ENCODE data around the gene TMEM191B. TPM values are rescaled to one million over a fixed set of nuclear protein-coding genes. Genes with fewer than 3 reads are reported as not detected.
"Not testable (repeated sequence)": the region's sequence is repeated elsewhere in the genome, so short reads cannot be mapped to it uniquely, and the experiment has no call there.

TMEM191B gene
- total and polyA plus RNA-seq, 2 experiments from 2014 or later: 14.3 to 19.2 TPM

- not testable (repeated sequence) for H3K27me3 ChIP-seq; H3K4me3 ChIP-seq; H3K27ac ChIP-seq; DNase-seq (ENCODE audit: low read depth in 1 of 2, low spot score in 1 of 2); H3K9me3 ChIP-seq (ENCODE audit: low read depth); H3K4me1 ChIP-seq (ENCODE audit: low read depth); H3K36me3 ChIP-seq
Measured at GRCh38 chr22:18575686-18576085, 48.1 kb downstream of the TMEM191B start.

- H3K27ac ChIP-seq; H3K36me3 ChIP-seq; H3K4me1 ChIP-seq (ENCODE audit: low read depth); H3K4me3 ChIP-seq; DNase-seq (ENCODE audit: low read depth in 1 of 2, low spot score in 1 of 2); H3K27me3 ChIP-seq; H3K9me3 ChIP-seq (ENCODE audit: low read depth): not testable (repeated sequence)
Measured at GRCh38 chr22:18577090-18577818, 49.7 kb downstream of the TMEM191B start.

GRCh38 chr22:18577847-18578246 is 50.2 kb downstream of the TMEM191B start:
- DNase-seq (ENCODE audit: low read depth in 1 of 2, low spot score in 1 of 2): peak in 1 of 2 donors; percentile 56
- not testable (repeated sequence) for H3K4me1 ChIP-seq (ENCODE audit: low read depth); H3K9me3 ChIP-seq (ENCODE audit: low read depth); H3K36me3 ChIP-seq; H3K27me3 ChIP-seq; H3K27ac ChIP-seq
- H3K4me3 ChIP-seq: peak overlapping the region; percentile 15

Other genes with a start within 250 kb of the TMEM191B start
- 1.2 TPM in 2 replicates for gene GGTLC3, start 9.6 kb upstream of the TMEM191B start, total RNA-seq
- gene GGTLC3, start 9.6 kb upstream of the TMEM191B start, polyA plus RNA-seq: 2.2 and 5.9 TPM in 2 replicates
- 3.1 and 4.1 TPM in 2 replicates for gene RIMBP3, start 84.1 kb downstream of the TMEM191B start, total RNA-seq
- gene RIMBP3, start 84.1 kb downstream of the TMEM191B start, polyA plus RNA-seq: 0.60 and 1.4 TPM in 2 replicates